Left ventricle myocardium inferior (tissue), 1 donor: Measurements from ENCODE around the gene MAN2B2. TPM values are rescaled to one million over a fixed set of nuclear protein-coding genes. Genes with fewer than 3 reads are reported as not detected.

Experiments
- DNase-seq: peaks from one replicate; pipeline ENCODE4 v3.0.0-alpha.2; 2020
- H3K27ac ChIP-seq: fragments of 200-600 bp; replicated peaks from 2 replicates; pipeline ENCODE4 v1.8.0; 2021
- H3K27me3 ChIP-seq: fragments of 200-600 bp; 2 replicates; pipeline ENCODE4 v1.8.0; 2021; ENCODE audit warnings: low read depth
- H3K36me3 ChIP-seq: fragments of 200-600 bp; 2 replicates; pipeline ENCODE4 v1.8.0; 2021
- H3K4me1 ChIP-seq: fragments of 200-600 bp; 2 replicates; pipeline ENCODE4 v1.8.0; 2021
- H3K4me3 ChIP-seq: fragments of 200-600 bp; 2 replicates; pipeline ENCODE4 v1.8.0; 2021; ENCODE audit warnings: mild to moderate bottlenecking, moderate library complexity
- H3K9me3 ChIP-seq: fragments of 200-600 bp; replicated peaks from 2 replicates; pipeline ENCODE4 v1.8.0; 2021
- CTCF ChIP-seq: fragments of 200-600 bp; IDR thresholded peaks from 2 replicates; pipeline ENCODE4 v1.8.0; 2021; ENCODE audit warnings: antibody characterized with exemption, mild to moderate bottlenecking, borderline replicate concordance
- intact Hi-C: fragments of 100-400 bp; cut with micrococcal nuclease; formaldehyde crosslinking; loops from one replicate; pipeline ENCODE4 v1.11.0; 2022
- total RNA-seq: library from RNA; stranded (reverse); fragmentation: NEBNext Ultra II Directional; extraction: Animal tissue kit (Norgen Biotek cat#: 25700); gene quantifications from one replicate; pipeline ENCODE4 v1.2.1, GENCODE V29; 2021
- donor health status: DM: no; HTN: yes; CAD: no; lungs with severe emphysema.

The MAN2B2 gene
- total RNA-seq, 1 donor from 2014 or later, result 18.5 TPM

GRCh38 chr4:6549445-6549844, 25.5 kb upstream of the MAN2B2 start:
- no peaks in the 10 kb centered on the region for H3K36me3 ChIP-seq
- H3K4me3 ChIP-seq, result no peak overlapping the region
- no peak overlapping the region for H3K27ac ChIP-seq
- DNase-seq, result no peak
- intact Hi-C loops, result no loop called here
- no peak for TF ChIP-seq CTCF
- peaks cover 43% of the 10 kb centered on the region for H3K27me3 ChIP-seq
- peaks cover 12% of the 10 kb centered on the region for H3K9me3 ChIP-seq
- peaks cover 23% of the 10 kb centered on the region for H3K4me1 ChIP-seq

- Histone ChIP-seq H3K36me3 (no peaks in the 10 kb centered on the region), H3K4me3 (no peak overlapping the region), H3K27me3 (peaks cover 39% of the 10 kb centered on the region), H3K27ac (peak overlapping the region; percentile 44), H3K4me1 (peaks cover 23% of the 10 kb centered on the region), H3K9me3 (peaks cover 12% of the 10 kb centered on the region)
- TF ChIP-seq CTCF, result no peak
- DNase-seq, result peak; percentile 42
- intact Hi-C loops, result no loop called here
Observed at GRCh38 chr4:6549890-6550620, 24.9 kb upstream of the MAN2B2 start.

GRCh38 chr4:6550821-6551220, 24.2 kb upstream of the MAN2B2 start:
- peaks cover 12% of the 10 kb centered on the region for H3K9me3 ChIP-seq
- intact Hi-C loops, result no loop called here
- no peak for TF ChIP-seq CTCF
- DNase-seq, result no peak
- H3K36me3 ChIP-seq, result no peaks in the 10 kb centered on the region
- H3K27ac ChIP-seq, result peak overlapping the region; percentile 44
- H3K27me3 ChIP-seq, result peaks cover 39% of the 10 kb centered on the region
- no peak overlapping the region for H3K4me3 ChIP-seq
- H3K4me1 ChIP-seq, result peaks cover 23% of the 10 kb centered on the region

GRCh38 chr4:6551660-6552059, 23.3 kb upstream of the MAN2B2 start:
- Histone ChIP-seq H3K27ac (no peak overlapping the region), H3K9me3 (peaks cover 12% of the 10 kb centered on the region), H3K36me3 (no peaks in the 10 kb centered on the region), H3K27me3 (peaks cover 47% of the 10 kb centered on the region), H3K4me3 (no peak overlapping the region), H3K4me1 (peaks cover 23% of the 10 kb centered on the region)
- no peak for TF ChIP-seq CTCF
- DNase-seq, result no peak
- intact Hi-C loops, result no loop called here

GRCh38 chr4:6555519-6555918, 19.5 kb upstream of the MAN2B2 start:
- H3K4me3 ChIP-seq, result no peak overlapping the region
- no peak for DNase-seq
- no peak for TF ChIP-seq CTCF
- peaks cover 12% of the 10 kb centered on the region for H3K9me3 ChIP-seq
- intact Hi-C loops, result no loop called here
- no peak overlapping the region for H3K27ac ChIP-seq
- peaks cover 79% of the 10 kb centered on the region for H3K27me3 ChIP-seq
- peaks cover 1% of the 10 kb centered on the region for H3K4me1 ChIP-seq
- H3K36me3 ChIP-seq, result no peaks in the 10 kb centered on the region
